Mesenchymal stem cell (in vitro differentiated cells and primary cell): Measurements from ENCODE around the gene ST3GAL4.
"Not testable (repeated sequence)": the region's sequence is repeated elsewhere in the genome, so short reads cannot be mapped to it uniquely, and the experiment has no call there.

Source experiments
- DNase-seq: peaks from one replicate; pipeline ENCODE4 v3.0.0-alpha.2; 2013
- H2AFZ ChIP-seq: one replicate; pipeline ENCODE4 v1.6.1; 2013; ENCODE audit warnings: low read depth, mild to moderate bottlenecking, control low read depth, inconsistent platforms, low read length, moderate library complexity
- H2AK5ac ChIP-seq: 2 replicates; pipeline ENCODE4 v1.6.1; 2013; ENCODE audit warnings: low read length, moderate library complexity, mild to moderate bottlenecking, inconsistent platforms; ENCODE audit not compliant: severe bottlenecking
- H2BK120ac ChIP-seq: one replicate; pipeline ENCODE4 v1.6.1; 2013; ENCODE audit warnings: low read depth, mild to moderate bottlenecking, inconsistent platforms, low read length, moderate library complexity
- H2BK12ac ChIP-seq, 2 experiments: one replicate each; pipeline ENCODE4 v1.6.1; 2013; ENCODE audit warnings: inconsistent platforms in 2 of 2, low read length in 2 of 2, mild to moderate bottlenecking in 2 of 2, moderate library complexity in 2 of 2, control low read depth in 1 of 2
- H2BK15ac ChIP-seq: one replicate; pipeline ENCODE4 v1.6.1; 2013; ENCODE audit warnings: mild to moderate bottlenecking, low read depth, inconsistent platforms; ENCODE audit not compliant: poor library complexity, severe bottlenecking
- H2BK5ac ChIP-seq: 2 replicates; pipeline ENCODE4 v1.6.1; 2013; ENCODE audit warnings: low read depth, mild to moderate bottlenecking, low read length, control low read depth, inconsistent platforms; ENCODE audit not compliant: poor library complexity, severe bottlenecking
- H3K14ac ChIP-seq, 2 experiments: one replicate each; pipeline ENCODE4 v1.6.1; 2013; ENCODE audit warnings: inconsistent platforms in 2 of 2, low read length in 2 of 2, control low read depth in 1 of 2, mild to moderate bottlenecking in 1 of 2, moderate library complexity in 1 of 2
- H3K18ac ChIP-seq, 2 experiments: one replicate each; pipeline ENCODE4 v1.6.1; 2013; ENCODE audit warnings: inconsistent platforms in 2 of 2, low read length in 2 of 2, control low read depth in 1 of 2, low read depth in 1 of 2, mild to moderate bottlenecking in 1 of 2
- H3K23ac ChIP-seq, 2 experiments: one replicate each; pipeline ENCODE4 v1.6.1; 2013; ENCODE audit warnings: inconsistent platforms in 2 of 2, low read length in 2 of 2, mild to moderate bottlenecking in 2 of 2, moderate library complexity in 2 of 2, control low read depth in 1 of 2
- H3K27ac ChIP-seq: 2 replicates; pipeline ENCODE4 v1.5.1; 2013; ENCODE audit warnings: mild to moderate bottlenecking, moderate library complexity, low read length, control low read depth, inconsistent platforms; ENCODE audit not compliant: poor library complexity, severe bottlenecking
- H3K27me3 ChIP-seq, 2 experiments: 2 replicates each; pipeline versions ENCODE4 v1.6.1 to v1.7.0; 2013; ENCODE audit warnings: low read length in 2 of 2, mild to moderate bottlenecking in 2 of 2, moderate library complexity in 2 of 2, control low read depth in 1 of 2, inconsistent platforms in 1 of 2; ENCODE audit not compliant: control insufficient read depth in 1 of 2, insufficient read depth in 1 of 2
- H3K36me3 ChIP-seq, 2 experiments: 2 replicates each; pipeline versions ENCODE4 v1.6.1 to v1.7.0; 2013; ENCODE audit warnings: low read length in 2 of 2, control low read depth in 1 of 2, inconsistent platforms in 1 of 2, low read depth in 1 of 2, mild to moderate bottlenecking in 1 of 2; ENCODE audit not compliant: insufficient read depth in 2 of 2, control insufficient read depth in 1 of 2
- H3K4ac ChIP-seq, 2 experiments: one replicate each; pipeline ENCODE4 v1.6.1; 2013; ENCODE audit warnings: inconsistent platforms in 2 of 2, low read length in 2 of 2, mild to moderate bottlenecking in 2 of 2, moderate library complexity in 2 of 2, control low read depth in 1 of 2, low read depth in 1 of 2
- H3K4me1 ChIP-seq: 2 replicates; pipeline ENCODE4 v1.6.1; 2013; ENCODE audit warnings: low read depth, low read length, control low read depth; ENCODE audit not compliant: control insufficient read depth, insufficient read depth
- H3K4me2 ChIP-seq: 2 replicates; pipeline ENCODE4 v1.6.1; 2013; ENCODE audit warnings: low read length, mild to moderate bottlenecking, inconsistent platforms; ENCODE audit not compliant: poor library complexity, severe bottlenecking
- H3K4me3 ChIP-seq, 2 experiments: 2 replicates each; pipeline versions ENCODE4 v1.5.1 to v1.7.0; 2013; ENCODE audit warnings: low read length in 2 of 2, mild to moderate bottlenecking in 2 of 2, control low read depth in 1 of 2, low read depth in 1 of 2; ENCODE audit not compliant: insufficient read depth in 1 of 2
- H3K79me1 ChIP-seq: replicated peaks from 2 replicates; pipeline ENCODE4 v1.6.1; 2013; ENCODE audit warnings: mild to moderate bottlenecking, control low read depth, low read length, inconsistent platforms; ENCODE audit not compliant: poor library complexity, severe bottlenecking
- H3K9ac ChIP-seq: 2 replicates; pipeline ENCODE4 v1.7.0; 2013; ENCODE audit warnings: mild to moderate bottlenecking, low read length, moderate library complexity
- H3K9me3 ChIP-seq: 2 replicates; pipeline ENCODE4 v1.7.0; 2013; ENCODE audit warnings: mild to moderate bottlenecking, low read length; ENCODE audit not compliant: control insufficient read depth
- H4K8ac ChIP-seq: one replicate; pipeline ENCODE4 v1.6.1; 2013; ENCODE audit warnings: inconsistent platforms, mild to moderate bottlenecking, low read length, moderate library complexity
- H4K91ac ChIP-seq: one replicate; pipeline ENCODE4 v1.6.1; 2013; ENCODE audit warnings: mild to moderate bottlenecking, low read length, inconsistent platforms
- WGBS: methylation state at CpG from one replicate; pipeline ENCODE4 v1.1.7; 2013; ENCODE audit warnings: mixed read lengths; 5-methylcytosine and 5-hydroxymethylcytosine counted together

The ST3GAL4 gene

DNA sequence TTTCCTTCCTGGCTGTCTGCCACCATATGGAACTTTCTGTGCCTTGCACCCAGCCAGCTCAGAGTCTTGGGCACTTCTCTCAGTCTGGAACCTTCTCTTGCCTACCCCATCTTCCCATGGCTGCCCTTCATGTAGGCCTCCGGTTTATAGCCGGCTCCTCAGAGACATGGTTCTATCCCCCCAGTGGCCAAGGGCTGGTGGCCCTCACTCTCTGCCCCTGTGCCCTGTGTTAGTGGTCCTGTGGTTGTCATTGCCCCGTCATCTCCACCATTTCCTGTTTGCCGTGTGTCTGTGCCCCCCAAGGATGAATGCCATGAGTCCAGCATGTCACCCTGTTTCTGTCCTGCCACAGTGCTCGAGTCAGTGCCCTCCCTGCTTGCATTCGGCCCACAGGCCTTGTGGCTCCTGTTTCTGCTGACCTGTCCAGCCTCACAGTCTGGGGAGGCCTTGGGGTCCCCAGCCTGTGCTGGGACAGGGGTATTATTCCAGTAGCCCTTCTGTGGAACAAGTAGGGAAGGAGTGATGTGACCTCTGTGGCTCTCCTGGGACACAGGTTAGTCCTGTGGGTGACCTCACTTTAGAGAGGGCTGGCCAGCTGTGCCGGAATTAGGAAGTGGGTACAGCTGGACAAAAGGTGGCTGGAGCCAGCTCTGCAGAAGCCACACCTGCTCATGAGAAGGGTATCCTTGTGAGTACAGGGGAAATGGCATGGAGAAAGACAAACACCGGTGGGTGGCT, 30.7 kb downstream of the ST3GAL4 start:
- Histone ChIP-seq H2AK5ac (no peak overlapping the region), H3K27ac (no peak overlapping the region), H3K79me1 (peaks cover 20% of the 10 kb centered on the region), H4K91ac (peak overlapping the region; percentile 19), H3K23ac (no peak overlapping the region), H2BK120ac (no peak overlapping the region), H3K14ac (peak overlapping the region in 1 of 2 experiments; percentile 75), H2AFZ (no peak overlapping the region), H2BK12ac (no peak overlapping the region), H3K4ac (no peak overlapping the region), H2BK15ac (no peak overlapping the region), H3K4me1 (no peaks in the 10 kb centered on the region), H3K9me3 (no peaks in the 10 kb centered on the region), H3K36me3 (peaks cover 0 to 2% of the 10 kb centered on the region in 2 experiments), H3K9ac (no peak overlapping the region), H2BK5ac (no peak overlapping the region), H3K4me3 (no peak overlapping the region), H4K8ac (no peak overlapping the region), H3K27me3 (no peaks in the 10 kb centered on the region), H3K4me2 (no peak overlapping the region), H3K18ac (no peak overlapping the region)
- 87% methylated on average over 8 of the region's 8 CpGs for WGBS
- no peak for DNase-seq

DNA sequence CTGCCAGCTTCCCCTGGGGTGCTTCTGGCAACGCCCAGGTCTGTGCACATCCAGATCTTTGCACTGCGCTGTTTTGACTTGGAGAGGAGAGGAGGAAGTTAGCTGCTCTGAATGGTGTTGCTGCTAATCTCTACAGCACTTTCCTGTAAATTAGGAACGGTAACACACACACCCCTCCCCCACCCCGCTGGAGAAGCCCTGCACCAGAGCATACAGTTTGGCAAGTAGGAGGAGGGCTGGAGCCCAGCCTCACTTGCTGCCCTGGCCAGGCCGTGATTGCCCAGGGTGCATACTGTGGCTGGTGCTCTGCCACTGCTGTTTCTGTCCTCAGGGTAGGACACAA, 31.2 kb downstream of the ST3GAL4 start:
- not testable (repeated sequence) for H4K91ac ChIP-seq, DNase-seq, H3K27me3 ChIP-seq, H3K4me2 ChIP-seq, H3K18ac ChIP-seq, H2BK120ac ChIP-seq, H3K4me3 ChIP-seq, H3K9ac ChIP-seq, H3K4ac ChIP-seq, H2BK15ac ChIP-seq, H3K36me3 ChIP-seq, H3K27ac ChIP-seq, H2AK5ac ChIP-seq, H3K23ac ChIP-seq, H2AFZ ChIP-seq, H3K9me3 ChIP-seq, H2BK5ac ChIP-seq, H3K4me1 ChIP-seq
- H3K79me1 ChIP-seq: peaks cover 25% of the 10 kb centered on the region
- peak overlapping the region; percentile 60 for H4K8ac ChIP-seq
- H3K14ac ChIP-seq: peak overlapping the region in 1 of 2 experiments; percentile 51
- WGBS: 26% methylated on average over 3 of the region's 5 CpGs
- peak overlapping the region in 1 of 2 experiments; percentile 64 for H2BK12ac ChIP-seq

DNA sequence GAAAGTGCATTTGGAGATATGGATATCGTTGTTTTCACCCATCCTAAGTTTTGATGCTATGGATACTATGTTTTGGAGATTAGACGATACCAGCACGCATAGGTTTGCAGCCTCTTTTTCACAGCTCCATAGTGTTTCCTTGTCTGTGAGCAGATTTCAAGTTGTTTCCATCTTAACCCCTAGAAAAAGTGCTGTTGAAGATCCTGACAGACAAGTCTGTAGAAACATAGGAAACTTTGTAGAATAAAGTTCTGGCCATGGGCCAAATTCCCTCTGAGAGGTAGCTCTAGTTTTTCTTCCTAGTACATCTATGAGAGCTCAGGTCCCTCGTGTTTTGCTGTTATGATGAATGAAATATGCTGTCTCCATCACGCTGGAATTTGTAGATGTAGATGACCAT, 32.4 kb downstream of the ST3GAL4 start:
- no peak overlapping the region for H2AFZ ChIP-seq
- no peak overlapping the region for H2BK120ac ChIP-seq
- no peak overlapping the region for H3K4me2 ChIP-seq
- no peak for DNase-seq
- no peak overlapping the region for H3K14ac ChIP-seq
- no peaks in the 10 kb centered on the region for H3K27me3 ChIP-seq
- H3K23ac ChIP-seq: no peak overlapping the region
- H3K4me1 ChIP-seq: peaks cover 1% of the 10 kb centered on the region
- H4K8ac ChIP-seq: no peak overlapping the region
- no peak overlapping the region for H2BK15ac ChIP-seq
- H2BK12ac ChIP-seq: no peak overlapping the region
- no peak overlapping the region for H3K18ac ChIP-seq
- H3K9ac ChIP-seq: no peak overlapping the region
- H3K4me3 ChIP-seq: no peak overlapping the region
- WGBS: 100% methylated on average over 3 of the region's 5 CpGs
- no peak overlapping the region for H2AK5ac ChIP-seq
- no peak overlapping the region for H3K27ac ChIP-seq
- peaks cover 33% of the 10 kb centered on the region for H3K79me1 ChIP-seq
- no peaks in the 10 kb centered on the region for H3K9me3 ChIP-seq
- H3K36me3 ChIP-seq: peaks cover 0 to 2% of the 10 kb centered on the region in 2 experiments
- no peak overlapping the region for H2BK5ac ChIP-seq
- no peak overlapping the region for H3K4ac ChIP-seq
- no peak overlapping the region for H4K91ac ChIP-seq

GRCh38 chr11:126390272-126390867, 34.9 kb downstream of the ST3GAL4 start:
- Histone ChIP-seq H3K9me3 (no peaks in the 10 kb centered on the region), H3K4ac (no peak overlapping the region), H3K79me1 (peaks cover 26% of the 10 kb centered on the region), H2BK12ac (no peak overlapping the region), H3K36me3 (peaks cover 0 to 2% of the 10 kb centered on the region in 2 experiments), H2BK120ac (no peak overlapping the region), H3K23ac (no peak overlapping the region), H3K4me1 (peaks cover 1% of the 10 kb centered on the region), H3K4me2 (no peak overlapping the region), H3K9ac (no peak overlapping the region), H4K91ac (no peak overlapping the region), H2AK5ac (no peak overlapping the region), H3K27me3 (no peaks in the 10 kb centered on the region), H4K8ac (no peak overlapping the region), H3K4me3 (no peak overlapping the region), H3K18ac (no peak overlapping the region), H2BK5ac (no peak overlapping the region), H3K14ac (no peak overlapping the region), H3K27ac (no peak overlapping the region), H2AFZ (no peak overlapping the region), H2BK15ac (no peak overlapping the region)
- 100% methylated on average over 3 of the region's 5 CpGs for WGBS
- no peak for DNase-seq
